Stomach (tissue), 4 donors: Measurements from ENCODE around the gene TBC1D4.

ENCODE experiments used
- POLR2A ChIP-seq, 4 donors: fragments of 450-650 bp; IDR thresholded peaks; one replicate each; pipeline ENCODE4 v1.6.1; 2016; ENCODE audit warnings: antibody characterized with exemption in 4 of 4, control low read depth in 2 of 4, mild to moderate bottlenecking in 1 of 4, moderate library complexity in 1 of 4
- POLR2AphosphoS5 ChIP-seq, 3 donors: sonication (generic); formaldehyde crosslinking; IDR thresholded peaks; one replicate each; pipeline ENCODE4 v1.6.1; 2016; ENCODE audit warnings: antibody characterized with exemption in 3 of 3
- TF ChIP-seq, protein P1 (sequence below), 7 experiments: fragments of 450-650 bp in 4 of 7; fragments of 200-600 bp in 3 of 7; sonication (generic) in 3 of 7; IDR thresholded peaks; one replicate each; pipeline ENCODE4 v1.5.1; 2016 to 2019; ENCODE audit warnings: antibody characterized with exemption in 7 of 7, control low read depth in 2 of 7, mild to moderate bottlenecking in 1 of 7

DNA sequence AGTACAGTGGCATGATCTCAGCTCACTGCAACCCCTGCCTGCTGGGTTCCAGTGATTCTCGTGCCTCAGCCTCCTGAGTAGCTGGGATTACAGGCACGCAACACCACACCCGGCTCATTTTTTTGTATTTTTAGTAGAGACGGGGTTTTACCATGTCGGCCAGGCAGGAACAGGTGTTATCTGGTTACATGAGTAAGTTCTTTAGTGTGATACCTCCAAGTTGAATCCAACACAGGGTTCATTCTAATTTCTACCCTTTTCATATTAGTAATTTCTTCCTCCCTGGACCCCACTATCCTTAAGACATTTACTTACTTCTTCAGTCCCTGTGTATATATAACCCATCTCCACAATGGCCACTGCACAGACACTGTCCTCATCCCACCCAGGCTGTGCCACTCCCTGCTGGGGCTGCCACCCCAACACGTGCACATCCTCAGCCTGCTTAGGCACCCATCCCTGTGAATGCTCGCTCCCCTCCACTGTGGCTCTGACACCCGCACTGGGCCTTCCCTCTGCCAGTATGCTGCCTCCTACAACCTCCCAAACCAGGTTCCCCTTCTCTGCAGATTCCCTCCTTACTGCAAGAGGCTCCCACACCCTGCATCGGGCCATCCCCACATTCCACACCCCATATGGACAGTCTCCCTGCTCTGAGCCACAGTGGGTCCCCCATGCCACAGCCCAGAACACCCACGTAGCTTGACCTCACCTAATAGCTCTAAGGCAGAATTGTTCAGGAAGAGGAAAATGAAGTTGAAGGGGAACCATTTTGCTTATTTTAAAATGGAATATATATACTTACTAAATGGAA lies 147.1 kb downstream of the TBC1D4 start:
- TF ChIP-seq, protein P1, sequence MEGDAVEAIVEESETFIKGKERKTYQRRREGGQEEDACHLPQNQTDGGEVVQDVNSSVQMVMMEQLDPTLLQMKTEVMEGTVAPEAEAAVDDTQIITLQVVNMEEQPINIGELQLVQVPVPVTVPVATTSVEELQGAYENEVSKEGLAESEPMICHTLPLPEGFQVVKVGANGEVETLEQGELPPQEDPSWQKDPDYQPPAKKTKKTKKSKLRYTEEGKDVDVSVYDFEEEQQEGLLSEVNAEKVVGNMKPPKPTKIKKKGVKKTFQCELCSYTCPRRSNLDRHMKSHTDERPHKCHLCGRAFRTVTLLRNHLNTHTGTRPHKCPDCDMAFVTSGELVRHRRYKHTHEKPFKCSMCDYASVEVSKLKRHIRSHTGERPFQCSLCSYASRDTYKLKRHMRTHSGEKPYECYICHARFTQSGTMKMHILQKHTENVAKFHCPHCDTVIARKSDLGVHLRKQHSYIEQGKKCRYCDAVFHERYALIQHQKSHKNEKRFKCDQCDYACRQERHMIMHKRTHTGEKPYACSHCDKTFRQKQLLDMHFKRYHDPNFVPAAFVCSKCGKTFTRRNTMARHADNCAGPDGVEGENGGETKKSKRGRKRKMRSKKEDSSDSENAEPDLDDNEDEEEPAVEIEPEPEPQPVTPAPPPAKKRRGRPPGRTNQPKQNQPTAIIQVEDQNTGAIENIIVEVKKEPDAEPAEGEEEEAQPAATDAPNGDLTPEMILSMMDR (IDR thresholded peaks at IDR 0.05) = no peak
- TF ChIP-seq POLR2A (IDR thresholded peaks at IDR 0.05) = no peak
- TF ChIP-seq POLR2AphosphoS5 (IDR thresholded peaks at IDR 0.05) = no peak
